ENCODE results near the gene TIMMDC1. TPM values are rescaled to one million over a fixed set of nuclear protein-coding genes. Genes with fewer than 3 reads are reported as not detected.

The TIMMDC1 gene
- total and polyA plus RNA-seq, 2 of the 4 experiments (the other 2 are of a cell fraction) = 52.5 to 56.6 TPM

GRCh38 chr3:119494597-119494996, 3.8 kb upstream of the TIMMDC1 start:
- no peaks in the 10 kb centered on the region for H3K27me3 ChIP-seq (ENCODE audit: control insufficient read depth, insufficient read depth, low read length)
- no peak overlapping the region for H4K91ac ChIP-seq (ENCODE audit: insufficient read depth, low read depth, low read length)
- no peak overlapping the region for H3K14ac ChIP-seq (replicated peaks; ENCODE audit: low read depth, low read length)
- intact Hi-C loops (cut with micrococcal nuclease) = no loop called here
- WGBS, 2 experiments (ENCODE audit: extremely low coverage in 2 of 2, insufficient read length in 1 of 2) = no CpG with 5 or more reads among the region's 2 CpGs
- H3K4me3 ChIP-seq (ENCODE audit: insufficient read depth, low read depth, low read length) = no peak overlapping the region
- H3K9ac ChIP-seq (ENCODE audit: low read depth, low read length) = no peak overlapping the region
- no peak overlapping the region for H3K4ac ChIP-seq (ENCODE audit: low read depth, low read length)
- H3K4me2 ChIP-seq (ENCODE audit: low read depth, low read length) = no peak overlapping the region
- H2AK9ac ChIP-seq (replicated peaks; ENCODE audit: low read depth, low read length, poor library complexity) = no peak overlapping the region
- POLR2A ChIA-PET (ENCODE audit: unreplicated experiment) = no interaction called here
- no peak overlapping the region for H2BK15ac ChIP-seq (ENCODE audit: low read depth, low read length)
- no peak overlapping the region for H4K8ac ChIP-seq (ENCODE audit: low read depth in 2 of 2, low read length in 2 of 2)
- H3K56ac ChIP-seq (ENCODE audit: extremely low read depth, insufficient read depth, low read length) = no peak overlapping the region
- no peak overlapping the region for H3K23ac ChIP-seq (ENCODE audit: low read depth, low read length)
- H4K20me1 ChIP-seq (ENCODE audit: insufficient read depth, low read length) = no peaks in the 10 kb centered on the region
- H2AFZ ChIP-seq (replicated peaks; ENCODE audit: low read length, poor library complexity) = no peak overlapping the region
- peaks cover 10 to 23% of the 10 kb centered on the region in 2 experiments; a peak in 3 of 4 replicates for H3K79me1 ChIP-seq (ENCODE audit: low read depth in 1 of 2, low read length in 2 of 2)
- peaks cover 4% of the 10 kb centered on the region; the same call in 1 of the 2 replicates for H3K4me1 ChIP-seq (ENCODE audit: control insufficient read depth, insufficient read depth, low read length)
- TF ChIP-seq FOS (IDR thresholded peaks at IDR 0.05; ENCODE audit: low read depth, low read length) (no peak), POLR2A (IDR thresholded peaks at IDR 0.05; ENCODE audit: low read depth, low read length) (no peak), RFX5 (IDR thresholded peaks at IDR 0.05; ENCODE audit: low read depth, low read length) (no peak), CHD1 (IDR thresholded peaks at IDR 0.05; ENCODE audit: low read depth, low read length) (no peak), SMC3 (IDR thresholded peaks at IDR 0.05; ENCODE audit: low read depth, low read length) (no peak), MAZ (IDR thresholded peaks at IDR 0.05; ENCODE audit: borderline replicate concordance, low read depth, low read length) (no peak), ELK1 (IDR thresholded peaks at IDR 0.05; ENCODE audit: borderline replicate concordance, low read depth, low read length) (no peak), CEBPB (IDR thresholded peaks at IDR 0.05; ENCODE audit: low read depth, low read length) (no peak), MXI1 (IDR thresholded peaks at IDR 0.05; ENCODE audit: borderline replicate concordance, low read depth, low read length) (no peak)
- TF ChIP-seq, protein P1, sequence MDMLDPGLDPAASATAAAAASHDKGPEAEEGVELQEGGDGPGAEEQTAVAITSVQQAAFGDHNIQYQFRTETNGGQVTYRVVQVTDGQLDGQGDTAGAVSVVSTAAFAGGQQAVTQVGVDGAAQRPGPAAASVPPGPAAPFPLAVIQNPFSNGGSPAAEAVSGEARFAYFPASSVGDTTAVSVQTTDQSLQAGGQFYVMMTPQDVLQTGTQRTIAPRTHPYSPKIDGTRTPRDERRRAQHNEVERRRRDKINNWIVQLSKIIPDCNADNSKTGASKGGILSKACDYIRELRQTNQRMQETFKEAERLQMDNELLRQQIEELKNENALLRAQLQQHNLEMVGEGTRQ (IDR thresholded peaks at IDR 0.05; ENCODE audit: low read depth, low read length) = no peak
- dilution Hi-C loops (cut with HindIII; ENCODE audit: low sequenced_read_pairs, unreplicated experiment) = no loop called here
- in situ Hi-C loops (cut with MboI; ENCODE audit: low sequenced_read_pairs) = no loop called here
- H2AK5ac ChIP-seq (ENCODE audit: low read depth, low read length) = no peak overlapping the region
- no peaks in the 10 kb centered on the region for H3K9me3 ChIP-seq (ENCODE audit: control insufficient read depth, insufficient read depth, low read length)
- H3K18ac ChIP-seq (ENCODE audit: low read depth, low read length) = no peak overlapping the region
- no peaks in the 10 kb centered on the region for H3K36me3 ChIP-seq (ENCODE audit: control insufficient read depth, insufficient read depth, low read length)
- no peaks in the 10 kb centered on the region for H3K9me1 ChIP-seq (ENCODE audit: insufficient read depth, low read length)
- H2BK20ac ChIP-seq (ENCODE audit: low read depth, low read length) = no peak overlapping the region
- ATAC-seq (ENCODE audit: low read depth) (no peak), DNase-seq (no peak)
- H4K5ac ChIP-seq (ENCODE audit: low read depth, low read length) = no peak overlapping the region
- H3K27ac ChIP-seq (ENCODE audit: insufficient read depth, low read length) = no peak overlapping the region
- BruUV-seq (replicated peaks) = no TSS peak
- H2BK120ac ChIP-seq (ENCODE audit: low read depth, low read length) = no peak overlapping the region
- CTCF ChIA-PET = interaction anchor here (0.6 kb wide), 1 partner anchor 14 kb away, joined by 3 read pairs; no protein-coding TSS in a partner anchor
- no peak overlapping the region for H2BK5ac ChIP-seq (ENCODE audit: low read depth, low read length, poor library complexity, severe bottlenecking)

All from IMR-90 (cell line).